ENCODE results near the gene KRTAP10-4.

GRCh38 chr21:44593598-44594405 lies 20.3 kb downstream of the KRTAP10-4 start:
- TF ChIP-seq POLR2A (IDR thresholded peaks at IDR 0.05) (no peak), CTCF (IDR thresholded peaks at IDR 0.05) (no peak)

Measured in uterus (tissue), 2 donors.